Measurements from ENCODE around the gene VAV3. TPM values are rescaled to one million over a fixed set of nuclear protein-coding genes. Genes with fewer than 3 reads are reported as not detected.
A peak's percentile ranks its signal among the peaks of the same experiment; 100 is the strongest.

VAV3 gene
- polyA plus RNA-seq, 3 donors: 5.4 to 9.2 (median 9.0) TPM

GRCh38 chr1:107530543-107530942, 434.4 kb downstream of the VAV3 start:
- peaks cover 0 to 2% (median 2%) of the 10 kb centered on the region in 3 donors for H3K27me3 Mint-ChIP-seq (ENCODE audit: low read depth in 3 of 3)
- H3K4me2 ChIP-seq (replicated peaks; ENCODE audit: extremely low read depth, low read length, poor library complexity, severe bottlenecking): no peak overlapping the region

DNA sequence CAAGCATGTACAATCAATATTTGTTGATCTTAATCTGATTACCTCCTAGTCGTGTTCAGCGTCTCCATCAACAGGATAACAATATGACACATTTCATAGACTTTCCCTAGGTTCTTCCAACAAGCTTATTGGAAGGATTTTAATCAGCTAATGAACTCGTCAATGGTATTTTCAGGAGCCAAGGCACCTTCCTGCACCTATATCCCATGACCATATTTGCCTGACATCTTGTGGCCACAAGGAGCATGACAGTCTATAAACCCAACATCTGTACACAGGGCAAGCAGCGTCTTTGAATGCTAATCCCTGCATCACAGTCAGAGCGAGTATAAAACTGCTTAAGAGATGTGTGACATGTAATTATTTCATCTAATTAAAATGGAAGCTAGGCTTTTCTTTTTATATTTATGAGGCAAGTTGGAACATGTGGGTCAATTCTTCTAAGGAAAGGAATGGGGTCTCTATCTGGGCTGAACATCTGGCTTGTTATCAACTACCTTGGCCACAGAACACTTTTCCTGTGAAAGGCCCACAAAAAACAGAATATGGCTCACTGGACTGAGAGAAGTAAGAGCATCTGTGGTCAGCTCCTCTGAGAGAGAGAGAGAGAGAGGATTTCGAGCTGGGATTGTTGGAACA, 435.4 kb downstream of the VAV3 start:
- peaks cover 27% of the 10 kb centered on the region for H3K4me1 Mint-ChIP-seq
- Histone ChIP-seq H3K4me2 (replicated peaks; ENCODE audit: extremely low read depth, low read length, poor library complexity, severe bottlenecking) (no peak overlapping the region), H3K9ac (ENCODE audit: insufficient read depth, low read length, poor library complexity, severe bottlenecking) (no peak overlapping the region), H3K36me3 (replicated peaks in 1 of 2; ENCODE audit: control insufficient read depth in 1 of 2, insufficient read depth in 2 of 2, low read length in 2 of 2) (no peaks in the 10 kb centered on the region), H3K9me3 (replicated peaks in 1 of 2; ENCODE audit: control insufficient read depth in 1 of 2, insufficient read depth in 1 of 2, low read length in 2 of 2) (no peaks in the 10 kb centered on the region), H4K20me1 (ENCODE audit: insufficient read depth, low read length) (no peaks in the 10 kb centered on the region), H3K27me3 (ENCODE audit: control insufficient read depth in 2 of 2, insufficient read depth in 2 of 2, low read length in 2 of 2) (peaks cover 0 to 2% of the 10 kb centered on the region in 2 donors), H3K79me2 (ENCODE audit: insufficient read depth, low read length) (no peaks in the 10 kb centered on the region), H3K4me3 (replicated peaks in 1 of 3; ENCODE audit: low read depth in 2 of 3, low read length in 3 of 3) (no peak overlapping the region), H3K27ac (ENCODE audit: low read depth in 1 of 2, low read length in 2 of 2) (no peak overlapping the region), H2AFZ (ENCODE audit: insufficient read depth, low read depth, low read length, poor library complexity, severe bottlenecking) (no peak overlapping the region), H3K4me1 (ENCODE audit: control insufficient read depth in 1 of 2, insufficient read depth in 2 of 2, low read length in 2 of 2) (peaks cover 18 to 19% of the 10 kb centered on the region in 2 donors)
- H3K27me3 Mint-ChIP-seq (ENCODE audit: low read depth in 3 of 3): peaks cover 0 to 2% (median 2%) of the 10 kb centered on the region in 3 donors
- WGBS (ENCODE audit: insufficient coverage): 43% methylated on average over 3 of the region's 6 CpGs
- intact Hi-C loops (cut with micrococcal nuclease): no loop called here
- H3K4me3 Mint-ChIP-seq: no peak overlapping the region
- TF ChIP-seq CTCF (IDR thresholded peaks at IDR 0.05): peak; percentile 74
- peaks cover 0 to 3% (median 0%) of the 10 kb centered on the region in 7 donors for H3K9me3 Mint-ChIP-seq
- DNase-seq: peak in 2 of 3 donors; percentile 3 to 10
- no peaks in the 10 kb centered on the region for H3K36me3 Mint-ChIP-seq
- no peak overlapping the region for H3K27ac Mint-ChIP-seq

More at GRCh38 chr1:107530543-107530942, 434.4 kb downstream of the VAV3 start:
- DNase-seq: no peak
- Histone ChIP-seq H3K27ac (ENCODE audit: low read depth in 1 of 2, low read length in 2 of 2) (no peak overlapping the region), H4K20me1 (ENCODE audit: insufficient read depth, low read length) (no peaks in the 10 kb centered on the region), H3K36me3 (replicated peaks in 1 of 2; ENCODE audit: control insufficient read depth in 1 of 2, insufficient read depth in 2 of 2, low read length in 2 of 2) (no peaks in the 10 kb centered on the region), H2AFZ (ENCODE audit: insufficient read depth, low read depth, low read length, poor library complexity, severe bottlenecking) (no peak overlapping the region), H3K27me3 (ENCODE audit: control insufficient read depth in 2 of 2, insufficient read depth in 2 of 2, low read length in 2 of 2) (peaks cover 0 to 2% of the 10 kb centered on the region in 2 donors), H3K4me3 (replicated peaks in 1 of 3; ENCODE audit: low read depth in 2 of 3, low read length in 3 of 3) (no peak overlapping the region), H3K9me3 (replicated peaks in 1 of 2; ENCODE audit: control insufficient read depth in 1 of 2, insufficient read depth in 1 of 2, low read length in 2 of 2) (no peaks in the 10 kb centered on the region), H3K4me1 (ENCODE audit: control insufficient read depth in 1 of 2, insufficient read depth in 2 of 2, low read length in 2 of 2) (peaks cover 26 to 28% of the 10 kb centered on the region in 2 donors), H3K9ac (ENCODE audit: insufficient read depth, low read length, poor library complexity, severe bottlenecking) (no peak overlapping the region), H3K79me2 (ENCODE audit: insufficient read depth, low read length) (no peaks in the 10 kb centered on the region)
- intact Hi-C loops (cut with micrococcal nuclease): no loop called here
- peak overlapping the region in 1 of 7 donors; percentile 2 for H3K27ac Mint-ChIP-seq
- H3K4me3 Mint-ChIP-seq: no peak overlapping the region
- no peaks in the 10 kb centered on the region for H3K36me3 Mint-ChIP-seq
- 77% methylated on average over 4 of the region's 6 CpGs for WGBS (ENCODE audit: insufficient coverage)
- H3K9me3 Mint-ChIP-seq: peaks cover 0 to 3% (median 0%) of the 10 kb centered on the region in 7 donors
- no peak for TF ChIP-seq CTCF (IDR thresholded peaks at IDR 0.05)
- peaks cover 29% of the 10 kb centered on the region for H3K4me1 Mint-ChIP-seq

Measured in CD14-positive monocyte (primary cell).